ENCODE results near the gene CDRT4.

The CDRT4 gene

DNA sequence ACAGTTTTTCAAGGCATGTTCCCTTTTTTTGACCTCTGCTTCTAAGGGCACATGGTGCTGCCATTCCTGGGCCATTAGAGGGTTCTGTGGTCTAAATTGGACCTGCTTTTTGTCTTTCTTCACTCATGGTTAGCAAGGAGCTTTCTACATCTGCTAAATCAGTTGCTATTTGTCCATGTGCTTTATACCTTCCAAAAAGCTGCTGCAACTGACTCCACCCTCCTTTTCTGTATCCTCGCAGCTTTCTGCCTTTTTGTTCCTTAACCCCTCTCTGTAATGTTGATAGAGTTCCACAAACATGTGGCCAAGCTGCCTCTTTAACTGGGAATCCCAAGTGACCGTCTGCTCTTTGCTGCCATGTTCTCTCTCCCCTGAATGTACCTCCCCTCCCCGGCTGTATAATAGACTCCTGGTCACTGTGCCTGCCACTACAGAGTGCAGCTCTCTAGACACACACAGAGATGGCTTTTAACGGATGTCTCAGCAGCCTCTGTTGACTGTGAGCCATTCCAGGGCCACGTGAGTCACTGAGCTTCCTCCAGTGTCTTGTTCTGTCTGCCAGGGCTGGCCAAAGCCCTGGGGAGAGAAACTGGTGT, 68.6 kb downstream of the CDRT4 start:
- Histone ChIP-seq H3K27me3 (ENCODE audit: control insufficient read depth, insufficient read depth, low read length) (no peaks in the 10 kb centered on the region), H3K9me3 (ENCODE audit: control insufficient read depth, low read depth, low read length) (no peaks in the 10 kb centered on the region), H3K4me1 (ENCODE audit: control insufficient read depth, low read depth, low read length) (no peaks in the 10 kb centered on the region), H3K27ac (ENCODE audit: low read length) (no peak overlapping the region), H3K4me3 (ENCODE audit: low read length) (no peak overlapping the region), H3K9ac (ENCODE audit: low read length) (no peak overlapping the region), H3K36me3 (ENCODE audit: control insufficient read depth, low read depth, low read length) (no peaks in the 10 kb centered on the region)

DNA sequence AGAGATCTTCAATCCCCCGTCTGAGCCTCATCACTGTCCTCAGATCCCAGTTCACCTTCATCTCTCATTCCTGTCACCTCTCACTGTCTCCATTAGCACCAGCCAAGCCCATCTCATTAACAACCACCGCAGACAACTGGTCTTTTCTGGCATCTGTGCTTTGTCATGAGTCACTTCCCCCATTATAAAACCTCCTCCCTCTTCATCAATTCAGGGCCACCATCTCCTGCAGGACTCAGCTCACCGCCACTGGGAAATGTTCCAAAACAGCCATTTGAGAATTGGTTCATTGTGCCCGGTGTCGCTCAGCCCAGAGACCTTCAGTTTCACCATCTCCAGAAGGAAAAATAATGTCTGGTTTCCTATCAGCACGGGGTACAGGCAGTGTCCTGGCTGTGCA, 69.1 kb downstream of the CDRT4 start:
- no peaks in the 10 kb centered on the region for H3K4me1 ChIP-seq (ENCODE audit: control insufficient read depth, low read depth, low read length)
- no peak overlapping the region for H3K27ac ChIP-seq (ENCODE audit: low read length)
- H3K4me3 ChIP-seq (ENCODE audit: low read length) = no peak overlapping the region
- H3K9me3 ChIP-seq (ENCODE audit: control insufficient read depth, low read depth, low read length) = no peaks in the 10 kb centered on the region
- H3K9ac ChIP-seq (ENCODE audit: low read length) = no peak overlapping the region
- H3K27me3 ChIP-seq (ENCODE audit: control insufficient read depth, insufficient read depth, low read length) = no peaks in the 10 kb centered on the region
- H3K36me3 ChIP-seq (ENCODE audit: control insufficient read depth, low read depth, low read length) = no peaks in the 10 kb centered on the region

DNA sequence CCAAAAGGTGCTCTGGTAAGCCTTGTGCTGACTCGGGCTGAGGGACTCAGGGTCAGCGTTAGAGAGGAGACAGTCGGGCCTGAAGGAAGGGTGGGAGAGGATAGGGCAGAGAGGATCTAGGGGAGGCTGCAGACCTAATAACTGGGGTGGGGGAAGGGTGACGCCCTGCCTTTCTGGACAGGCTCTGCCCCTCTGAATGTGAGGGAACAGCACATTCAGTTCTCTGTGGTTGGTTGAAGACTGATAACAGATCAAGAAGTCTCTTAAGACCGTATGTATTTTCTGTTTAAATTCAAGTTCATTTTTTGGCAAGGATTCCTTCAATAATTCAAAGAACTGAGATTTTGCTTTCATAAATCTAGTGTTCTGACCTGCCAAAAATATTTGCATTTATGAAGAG, 69.8 kb downstream of the CDRT4 start:
- H3K4me3 ChIP-seq (ENCODE audit: low read length) = no peak overlapping the region
- no peaks in the 10 kb centered on the region for H3K36me3 ChIP-seq (ENCODE audit: control insufficient read depth, low read depth, low read length)
- H3K27me3 ChIP-seq (ENCODE audit: control insufficient read depth, insufficient read depth, low read length) = no peaks in the 10 kb centered on the region
- H3K9ac ChIP-seq (ENCODE audit: low read length) = no peak overlapping the region
- H3K27ac ChIP-seq (ENCODE audit: low read length) = no peak overlapping the region
- H3K4me1 ChIP-seq (ENCODE audit: control insufficient read depth, low read depth, low read length) = no peaks in the 10 kb centered on the region
- H3K9me3 ChIP-seq (ENCODE audit: control insufficient read depth, low read depth, low read length) = no peaks in the 10 kb centered on the region

DNA sequence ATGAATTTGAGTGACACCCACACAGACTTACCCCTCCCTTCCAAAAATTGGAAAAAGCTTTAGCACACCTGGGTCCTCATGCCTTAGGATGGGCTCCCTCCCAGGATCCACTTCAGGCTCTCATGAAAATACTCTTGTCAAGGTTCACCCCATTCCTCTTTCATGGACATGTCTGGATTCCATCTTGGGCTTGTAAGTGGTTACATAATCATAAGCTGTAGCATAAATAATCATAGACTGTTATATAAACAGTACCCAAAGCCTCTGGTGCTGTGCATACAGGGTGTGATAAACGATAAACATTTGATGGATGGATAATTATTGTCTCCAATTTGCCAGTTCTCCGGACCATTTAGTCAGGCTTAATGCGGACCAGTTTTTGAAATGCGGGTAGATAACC, 72.3 kb downstream of the CDRT4 start:
- H3K36me3 ChIP-seq (ENCODE audit: control insufficient read depth, low read depth, low read length) = no peaks in the 10 kb centered on the region
- H3K9me3 ChIP-seq (ENCODE audit: control insufficient read depth, low read depth, low read length) = no peaks in the 10 kb centered on the region
- H3K4me3 ChIP-seq (ENCODE audit: low read length) = no peak overlapping the region
- no peaks in the 10 kb centered on the region for H3K4me1 ChIP-seq (ENCODE audit: control insufficient read depth, low read depth, low read length)
- no peak overlapping the region for H3K27ac ChIP-seq (ENCODE audit: low read length)
- H3K9ac ChIP-seq (ENCODE audit: low read length) = no peak overlapping the region
- H3K27me3 ChIP-seq (ENCODE audit: control insufficient read depth, insufficient read depth, low read length) = no peaks in the 10 kb centered on the region

DNA sequence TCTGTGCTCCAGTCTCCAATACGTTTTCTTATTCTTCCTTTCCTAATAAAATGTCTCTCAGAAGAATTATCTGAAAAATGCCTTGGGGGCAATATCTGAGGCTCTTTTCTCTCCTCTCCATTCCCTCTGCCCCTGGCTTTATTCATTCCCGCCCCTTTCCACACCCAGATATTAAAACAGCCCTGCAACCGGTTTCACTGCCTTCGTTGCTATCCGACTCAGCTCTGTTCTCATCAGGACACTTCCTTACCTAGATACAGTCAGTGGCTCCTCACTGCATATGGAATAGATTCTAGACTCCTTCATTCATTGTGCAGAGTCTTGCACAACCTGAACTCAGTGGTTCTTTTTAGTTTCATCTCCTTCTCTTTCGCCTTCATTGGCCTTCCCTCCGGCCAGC, 74.0 kb downstream of the CDRT4 start:
- H3K4me1 ChIP-seq (ENCODE audit: control insufficient read depth, low read depth, low read length) = no peaks in the 10 kb centered on the region
- no peak overlapping the region for H3K27ac ChIP-seq (ENCODE audit: low read length)
- no peaks in the 10 kb centered on the region for H3K27me3 ChIP-seq (ENCODE audit: control insufficient read depth, insufficient read depth, low read length)
- no peak overlapping the region for H3K4me3 ChIP-seq (ENCODE audit: low read length)
- no peak overlapping the region for H3K9ac ChIP-seq (ENCODE audit: low read length)
- no peaks in the 10 kb centered on the region for H3K36me3 ChIP-seq (ENCODE audit: control insufficient read depth, low read depth, low read length)
- no peaks in the 10 kb centered on the region for H3K9me3 ChIP-seq (ENCODE audit: control insufficient read depth, low read depth, low read length)

DNA sequence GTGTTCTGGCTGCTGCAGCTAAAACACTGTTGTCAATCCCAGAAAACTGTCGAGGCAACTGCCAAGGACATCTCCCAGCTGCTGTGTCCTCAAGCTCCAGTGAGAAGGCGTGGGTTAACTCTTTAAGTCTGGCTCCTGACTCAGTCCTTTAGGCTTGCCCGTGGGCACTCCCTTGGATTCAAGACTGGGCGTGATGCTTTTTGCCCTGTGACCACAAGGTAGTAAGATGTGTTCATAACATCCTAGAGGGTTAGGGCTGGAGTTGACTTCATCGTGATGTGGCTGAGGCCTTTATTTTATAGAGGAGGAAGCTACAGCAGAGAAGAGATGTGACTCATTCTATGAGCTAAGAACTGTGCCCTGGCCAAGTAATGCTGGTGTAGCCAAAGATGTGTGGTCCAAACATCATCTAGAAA, 75.1 kb downstream of the CDRT4 start:
- Histone ChIP-seq H3K4me1 (ENCODE audit: control insufficient read depth, low read depth, low read length) (no peaks in the 10 kb centered on the region), H3K4me3 (ENCODE audit: low read length) (no peak overlapping the region), H3K9me3 (ENCODE audit: control insufficient read depth, low read depth, low read length) (no peaks in the 10 kb centered on the region), H3K9ac (ENCODE audit: low read length) (no peak overlapping the region), H3K36me3 (ENCODE audit: control insufficient read depth, low read depth, low read length) (no peaks in the 10 kb centered on the region), H3K27ac (ENCODE audit: low read length) (no peak overlapping the region), H3K27me3 (ENCODE audit: control insufficient read depth, insufficient read depth, low read length) (no peaks in the 10 kb centered on the region)

DNA sequence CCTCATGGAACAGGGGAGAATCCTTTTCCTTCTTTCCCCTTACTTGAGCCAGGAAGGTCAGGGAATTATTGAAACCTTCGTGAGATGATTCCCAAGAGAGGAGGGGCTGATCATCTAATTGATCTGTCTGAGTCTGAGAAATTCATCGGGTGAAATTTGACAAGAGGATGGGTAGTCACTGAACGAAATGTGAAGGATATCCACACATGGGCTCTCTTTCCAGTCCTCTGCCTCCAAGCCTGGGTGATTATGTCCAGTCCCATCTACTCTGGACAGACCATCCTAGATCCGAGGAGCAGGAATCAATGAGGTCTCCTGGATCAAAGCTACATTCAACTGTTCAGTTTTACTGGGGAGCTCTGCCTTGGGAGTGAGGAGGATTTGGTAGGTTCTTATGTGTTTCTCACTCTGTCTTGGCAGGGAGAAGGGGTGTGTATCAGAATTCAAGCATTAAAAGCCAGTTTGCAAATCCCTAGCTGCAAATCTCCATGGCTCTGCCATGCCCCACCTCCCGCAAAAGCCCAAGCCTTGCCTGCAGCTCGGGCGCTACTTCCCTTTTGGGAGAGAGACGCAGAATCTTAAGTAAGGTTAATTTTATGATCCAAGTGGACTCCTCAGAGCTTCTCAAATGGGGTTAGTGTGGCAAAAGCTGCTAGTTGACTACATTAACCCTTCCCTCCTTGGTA, 78.9 kb downstream of the CDRT4 start:
- H3K9me3 ChIP-seq (ENCODE audit: control insufficient read depth, low read depth, low read length) = no peaks in the 10 kb centered on the region
- H3K4me1 ChIP-seq (ENCODE audit: control insufficient read depth, low read depth, low read length) = peaks cover 11% of the 10 kb centered on the region
- H3K36me3 ChIP-seq (ENCODE audit: control insufficient read depth, low read depth, low read length) = no peaks in the 10 kb centered on the region
- H3K4me3 ChIP-seq (ENCODE audit: low read length) = no peak overlapping the region
- H3K27me3 ChIP-seq (ENCODE audit: control insufficient read depth, insufficient read depth, low read length) = no peaks in the 10 kb centered on the region
- no peak overlapping the region for H3K27ac ChIP-seq (ENCODE audit: low read length)
- H3K9ac ChIP-seq (ENCODE audit: low read length) = no peak overlapping the region

DNA sequence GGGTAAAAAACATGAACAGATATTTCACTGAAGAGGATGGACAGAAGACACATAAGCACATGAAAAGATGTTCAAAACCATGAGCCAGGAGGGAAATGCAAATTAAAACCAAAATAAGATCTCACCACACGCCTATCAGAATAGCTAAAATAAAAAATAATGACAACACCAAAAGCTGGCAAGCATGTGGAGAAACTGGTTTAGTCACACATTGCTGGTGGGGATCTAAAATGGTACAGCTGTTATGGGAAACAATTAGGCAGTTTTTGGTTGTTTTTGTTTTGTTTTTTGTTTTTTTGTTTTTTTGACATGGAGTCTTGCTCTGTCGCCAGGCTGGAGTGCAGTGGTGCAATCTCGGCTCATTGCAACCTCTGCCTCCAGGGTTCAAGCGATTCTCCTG, 81.3 kb downstream of the CDRT4 start:
- H3K27ac ChIP-seq (ENCODE audit: low read length) = no peak overlapping the region
- H3K9me3 ChIP-seq (ENCODE audit: control insufficient read depth, low read depth, low read length) = no peaks in the 10 kb centered on the region
- H3K36me3 ChIP-seq (ENCODE audit: control insufficient read depth, low read depth, low read length) = no peaks in the 10 kb centered on the region
- H3K4me1 ChIP-seq (ENCODE audit: control insufficient read depth, low read depth, low read length) = peaks cover 12% of the 10 kb centered on the region
- no peak overlapping the region for H3K4me3 ChIP-seq (ENCODE audit: low read length)
- H3K27me3 ChIP-seq (ENCODE audit: control insufficient read depth, insufficient read depth, low read length) = no peaks in the 10 kb centered on the region
- H3K9ac ChIP-seq (ENCODE audit: low read length) = no peak overlapping the region

All from iPS-18a (cell line).